Measurements from ENCODE around the gene ARHGAP15.

Gene ARHGAP15

GRCh38 chr2:143410082-143410897 is 281.1 kb downstream of the ARHGAP15 start:
- DNase-seq = no peak

GRCh38 chr2:143415571-143415970 is 286.4 kb downstream of the ARHGAP15 start:
- DNase-seq = no peak

GRCh38 chr2:143417428-143417827 is 288.2 kb downstream of the ARHGAP15 start:
- no peak for DNase-seq

GRCh38 chr2:143420313-143420712 is 291.1 kb downstream of the ARHGAP15 start:
- no peak for DNase-seq

GRCh38 chr2:143422681-143423080 is 293.5 kb downstream of the ARHGAP15 start:
- no peak for DNase-seq

GRCh38 chr2:143425896-143426295 is 296.7 kb downstream of the ARHGAP15 start:
- no peak for DNase-seq

GRCh38 chr2:143426296-143426695 is 297.1 kb downstream of the ARHGAP15 start:
- no peak for DNase-seq

GRCh38 chr2:143428700-143429099 is 299.5 kb downstream of the ARHGAP15 start:
- DNase-seq = no peak

- no peak for DNase-seq
Measured at GRCh38 chr2:143429932-143430679, 300.9 kb downstream of the ARHGAP15 start.

GRCh38 chr2:143431316-143431715 is 302.1 kb downstream of the ARHGAP15 start:
- no peak for DNase-seq

- no peak for DNase-seq
Measured at GRCh38 chr2:143433251-143433650, 304.0 kb downstream of the ARHGAP15 start.

GRCh38 chr2:143433840-143434239 is 304.6 kb downstream of the ARHGAP15 start:
- DNase-seq = no peak

- DNase-seq = no peak
Measured at GRCh38 chr2:143434445-143434844, 305.2 kb downstream of the ARHGAP15 start.

GRCh38 chr2:143435131-143435530 is 305.9 kb downstream of the ARHGAP15 start:
- DNase-seq = no peak

GRCh38 chr2:143436951-143437350 is 307.7 kb downstream of the ARHGAP15 start:
- DNase-seq = no peak

GRCh38 chr2:143440411-143441012 is 311.3 kb downstream of the ARHGAP15 start:
- no peak for DNase-seq

- no peak for DNase-seq
Measured at GRCh38 chr2:143442193-143442592, 313.0 kb downstream of the ARHGAP15 start.

- DNase-seq = no peak
Measured at GRCh38 chr2:143451642-143452281, 322.5 kb downstream of the ARHGAP15 start.

GRCh38 chr2:143452817-143453451 is 323.7 kb downstream of the ARHGAP15 start:
- DNase-seq = no peak

GRCh38 chr2:143453981-143454511 is 324.8 kb downstream of the ARHGAP15 start:
- no peak for DNase-seq

- DNase-seq = no peak
Measured at GRCh38 chr2:143455317-143455716, 326.1 kb downstream of the ARHGAP15 start.
